ENCODE measurements around the gene THAP6.

The THAP6 gene

DNA sequence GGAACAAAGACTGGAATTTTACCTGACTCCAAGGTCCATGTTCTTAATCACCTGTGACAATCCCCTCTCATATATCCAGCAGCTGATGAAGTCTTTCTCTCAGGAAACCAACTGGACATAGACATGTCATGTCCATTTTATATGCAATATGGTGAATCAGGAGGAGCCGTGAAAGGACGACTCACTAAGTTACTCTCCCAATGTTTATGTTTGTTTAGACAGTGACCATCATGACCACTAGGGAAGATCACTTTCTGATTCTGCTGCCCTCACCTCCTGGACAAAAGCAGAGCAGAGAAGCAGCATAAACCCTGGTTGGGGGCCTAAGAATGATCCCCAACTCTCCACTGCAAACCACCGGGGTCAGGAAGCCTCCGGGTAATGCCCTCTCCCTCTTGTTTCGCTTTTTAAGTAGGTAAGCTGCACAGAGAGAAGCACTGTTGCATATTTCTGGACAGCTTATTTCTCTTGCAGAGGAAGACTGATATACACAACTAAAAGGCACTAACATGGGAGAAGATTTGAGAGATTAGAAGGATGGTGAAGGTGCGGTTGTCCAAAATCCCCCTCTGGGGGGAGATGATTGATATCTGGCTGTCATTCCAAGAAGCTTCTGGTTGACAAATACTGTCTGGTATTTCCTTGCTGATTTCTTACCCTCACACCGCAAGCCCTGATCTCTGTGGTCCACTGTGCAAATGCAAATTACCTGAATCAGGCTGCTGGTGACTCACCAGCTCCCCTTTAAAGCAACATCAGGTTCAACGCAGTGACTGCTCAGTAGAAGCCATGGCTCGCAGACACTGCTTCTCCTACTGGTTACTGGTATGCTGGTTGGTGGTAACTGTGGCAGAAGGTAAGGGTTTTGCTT lies 41.3 kb downstream of the THAP6 start, which contains the start of gene ODAPH:
ODAPH (plus strand) TSS at position 773 of the 871 bp plus-strand sequence; CDS start at position 790, 17 bp downstream.
- Histone ChIP-seq H3K27me3 (no peaks in the 10 kb centered on the region), H3K36me3 (no peaks in the 10 kb centered on the region), H3K4me3 (ENCODE audit: low read depth in 1 of 2, low read length in 1 of 2) (no peak within 1 kb of the TSS), H3K27ac (no peak within 1 kb of the TSS), H3K9me3 (no peaks in the 10 kb centered on the region), H3K4me1 (ENCODE audit: control insufficient read depth in 1 of 2, insufficient read depth in 1 of 2, low read depth in 1 of 2, low read length in 1 of 2) (no peaks in the 10 kb centered on the region)
- TF ChIP-seq, protein P1, sequence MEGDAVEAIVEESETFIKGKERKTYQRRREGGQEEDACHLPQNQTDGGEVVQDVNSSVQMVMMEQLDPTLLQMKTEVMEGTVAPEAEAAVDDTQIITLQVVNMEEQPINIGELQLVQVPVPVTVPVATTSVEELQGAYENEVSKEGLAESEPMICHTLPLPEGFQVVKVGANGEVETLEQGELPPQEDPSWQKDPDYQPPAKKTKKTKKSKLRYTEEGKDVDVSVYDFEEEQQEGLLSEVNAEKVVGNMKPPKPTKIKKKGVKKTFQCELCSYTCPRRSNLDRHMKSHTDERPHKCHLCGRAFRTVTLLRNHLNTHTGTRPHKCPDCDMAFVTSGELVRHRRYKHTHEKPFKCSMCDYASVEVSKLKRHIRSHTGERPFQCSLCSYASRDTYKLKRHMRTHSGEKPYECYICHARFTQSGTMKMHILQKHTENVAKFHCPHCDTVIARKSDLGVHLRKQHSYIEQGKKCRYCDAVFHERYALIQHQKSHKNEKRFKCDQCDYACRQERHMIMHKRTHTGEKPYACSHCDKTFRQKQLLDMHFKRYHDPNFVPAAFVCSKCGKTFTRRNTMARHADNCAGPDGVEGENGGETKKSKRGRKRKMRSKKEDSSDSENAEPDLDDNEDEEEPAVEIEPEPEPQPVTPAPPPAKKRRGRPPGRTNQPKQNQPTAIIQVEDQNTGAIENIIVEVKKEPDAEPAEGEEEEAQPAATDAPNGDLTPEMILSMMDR (IDR thresholded peaks at IDR 0.05): no peak

DNA sequence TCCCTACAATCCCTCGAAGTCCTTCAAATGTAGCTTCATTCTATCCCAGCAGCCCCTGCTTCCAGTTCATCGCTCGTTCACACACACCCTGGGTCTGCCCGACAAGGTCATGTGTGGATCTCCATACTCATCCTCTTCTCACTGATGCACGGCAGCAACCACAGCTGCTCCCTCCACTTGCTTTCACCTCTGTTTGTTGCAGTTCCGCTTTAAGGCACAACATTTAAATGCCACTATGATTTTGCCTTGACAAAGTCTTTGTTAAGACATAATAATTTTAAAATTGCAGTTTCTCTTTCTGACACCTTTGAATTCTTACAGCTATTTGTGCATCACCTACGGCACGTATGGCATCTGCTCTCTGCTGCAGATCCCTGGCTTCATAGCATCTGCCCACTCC lies 43.4 kb downstream of the THAP6 start:
- no peak overlapping the region for H3K4me3 ChIP-seq (ENCODE audit: low read depth in 1 of 2, low read length in 1 of 2)
- no peaks in the 10 kb centered on the region for H3K9me3 ChIP-seq
- H3K27me3 ChIP-seq: no peaks in the 10 kb centered on the region
- H3K27ac ChIP-seq: no peak overlapping the region
- TF ChIP-seq, protein P1 (IDR thresholded peaks at IDR 0.05): no peak
- H3K4me1 ChIP-seq (ENCODE audit: control insufficient read depth in 1 of 2, insufficient read depth in 1 of 2, low read depth in 1 of 2, low read length in 1 of 2): no peaks in the 10 kb centered on the region
- no peaks in the 10 kb centered on the region for H3K36me3 ChIP-seq

DNA sequence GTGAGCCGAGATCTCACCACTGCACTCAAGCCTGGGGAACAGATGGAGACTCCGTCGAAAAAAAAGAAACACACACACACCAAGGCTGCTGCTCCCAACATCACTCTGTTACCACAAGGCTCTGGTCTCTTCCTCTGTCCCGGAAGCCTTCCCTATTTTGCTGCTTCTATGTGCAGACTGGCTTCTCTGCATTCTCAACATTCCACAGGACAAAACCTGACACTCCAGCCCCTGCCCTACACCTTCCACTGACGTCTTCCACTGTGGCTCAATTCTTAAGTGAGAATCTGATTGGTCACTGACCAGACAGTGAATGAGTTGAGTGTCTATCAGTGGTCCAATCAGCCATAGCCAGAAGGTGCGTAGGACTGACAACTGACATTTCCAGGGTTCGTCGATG lies 47.5 kb downstream of the THAP6 start:
- no peak overlapping the region for H3K4me3 ChIP-seq (ENCODE audit: low read depth in 1 of 2, low read length in 1 of 2)
- no peaks in the 10 kb centered on the region for H3K36me3 ChIP-seq
- TF ChIP-seq, protein P1 (IDR thresholded peaks at IDR 0.05): no peak
- H3K27ac ChIP-seq: no peak overlapping the region
- H3K9me3 ChIP-seq: no peaks in the 10 kb centered on the region
- no peaks in the 10 kb centered on the region for H3K27me3 ChIP-seq
- peaks cover 7 to 17% of the 10 kb centered on the region in 2 experiments for H3K4me1 ChIP-seq (ENCODE audit: control insufficient read depth in 1 of 2, insufficient read depth in 1 of 2, low read depth in 1 of 2, low read length in 1 of 2)

DNA sequence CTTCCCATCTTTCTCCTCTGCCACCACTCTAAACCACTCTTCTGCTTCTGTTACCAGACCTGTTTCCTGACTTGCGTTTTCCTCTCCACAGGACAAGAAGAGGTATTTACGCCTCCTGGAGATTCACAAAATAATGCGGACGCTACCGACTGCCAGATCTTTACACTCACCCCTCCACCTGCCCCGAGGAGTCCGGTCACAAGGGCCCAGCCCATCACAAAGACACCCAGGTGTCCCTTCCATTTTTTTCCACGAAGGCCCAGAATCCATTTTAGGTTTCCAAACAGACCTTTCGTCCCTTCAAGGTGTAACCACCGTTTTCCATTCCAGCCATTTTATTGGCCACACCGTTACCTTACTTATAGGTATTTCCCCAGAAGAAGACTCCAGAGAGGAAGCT lies 49.8 kb downstream of the THAP6 start:
- H3K27me3 ChIP-seq: no peaks in the 10 kb centered on the region
- H3K4me3 ChIP-seq (ENCODE audit: low read depth in 1 of 2, low read length in 1 of 2): no peak overlapping the region
- no peak overlapping the region for H3K27ac ChIP-seq
- peaks cover 13 to 29% of the 10 kb centered on the region in 2 experiments for H3K4me1 ChIP-seq (ENCODE audit: control insufficient read depth in 1 of 2, insufficient read depth in 1 of 2, low read depth in 1 of 2, low read length in 1 of 2)
- no peaks in the 10 kb centered on the region for H3K36me3 ChIP-seq
- no peaks in the 10 kb centered on the region for H3K9me3 ChIP-seq
- TF ChIP-seq, protein P1 (IDR thresholded peaks at IDR 0.05): no peak

DNA sequence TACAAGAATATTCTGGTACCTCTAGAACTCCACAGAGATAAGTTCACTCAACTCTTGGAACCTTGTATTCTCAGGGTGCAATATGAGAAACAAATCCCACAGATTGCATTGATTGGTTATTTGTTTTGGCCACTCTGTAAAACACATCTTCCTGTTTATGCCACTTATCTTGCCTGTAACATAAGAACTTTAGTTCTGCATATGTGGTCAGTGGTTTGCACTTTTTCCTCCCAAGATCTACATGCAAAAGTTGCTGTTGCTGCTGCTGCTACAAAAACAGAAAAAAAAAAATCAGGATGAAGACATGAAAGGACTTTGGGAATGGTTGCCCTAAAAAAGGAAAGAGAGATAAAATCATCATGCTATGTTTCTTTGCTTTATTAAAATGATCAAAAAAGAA lies 51.2 kb downstream of the THAP6 start:
- no peak overlapping the region for H3K4me3 ChIP-seq (ENCODE audit: low read depth in 1 of 2, low read length in 1 of 2)
- H3K27ac ChIP-seq: no peak overlapping the region
- TF ChIP-seq, protein P1 (IDR thresholded peaks at IDR 0.05): no peak
- H3K4me1 ChIP-seq (ENCODE audit: control insufficient read depth in 1 of 2, insufficient read depth in 1 of 2, low read depth in 1 of 2, low read length in 1 of 2): peaks cover 13 to 29% of the 10 kb centered on the region in 2 experiments
- H3K9me3 ChIP-seq: no peaks in the 10 kb centered on the region
- H3K27me3 ChIP-seq: no peaks in the 10 kb centered on the region
- no peaks in the 10 kb centered on the region for H3K36me3 ChIP-seq

Measured in neutrophil (primary cell).